Measurements from ENCODE around the gene MDN1. TPM values are rescaled to one million over a fixed set of nuclear protein-coding genes. Genes with fewer than 3 reads are reported as not detected.

The MDN1 gene
- total and polyA plus RNA-seq, 2 donors (not counting 1 experiment from before 2014, with no cell fraction given): 16.5 to 59.5 TPM

DNA sequence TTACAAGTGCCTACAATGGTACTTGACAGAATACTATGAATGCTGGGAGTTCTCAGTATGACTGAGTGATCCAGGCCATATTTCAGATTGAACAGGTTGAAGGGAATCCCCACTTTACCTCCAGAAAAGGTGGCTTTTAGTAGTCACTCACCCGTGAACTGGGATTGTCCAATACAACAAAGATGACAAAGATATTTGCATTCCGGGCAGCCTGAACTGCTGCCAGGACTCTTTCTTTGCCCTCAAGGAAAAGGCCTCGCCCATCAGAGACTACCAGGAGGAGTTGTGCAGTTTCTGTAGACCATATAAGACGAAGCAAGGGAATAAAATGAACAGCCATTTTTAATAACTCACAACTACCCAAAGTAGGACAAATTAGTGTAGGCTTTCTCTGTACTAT, 174.7 kb downstream of the MDN1 start:
- Mint-ChIP-seq H3K27me3 (no peaks in the 10 kb centered on the region), H3K4me3 (no peak overlapping the region), H3K9me3 (ENCODE audit: insufficient read depth) (no peaks in the 10 kb centered on the region), H3K27ac (no peak overlapping the region), H3K4me1 (peaks cover 3% of the 10 kb centered on the region)
- intact Hi-C loops (cut with micrococcal nuclease): no loop called here
- Histone ChIP-seq H2AFZ (ENCODE audit: insufficient read depth, low read depth, low read length, poor library complexity, severe bottlenecking) (no peak overlapping the region), H3K36me3 (replicated peaks in 1 of 2; ENCODE audit: control extremely low read depth in 1 of 2, control insufficient read depth in 1 of 2, extremely low read depth in 1 of 2, insufficient read depth in 2 of 2, low read length in 1 of 2) (peaks cover 13 to 46% of the 10 kb centered on the region in 2 experiments), H4K20me1 (ENCODE audit: control insufficient read depth, insufficient read depth, low read length, poor library complexity, severe bottlenecking) (no peaks in the 10 kb centered on the region), H3K4me2 (replicated peaks; ENCODE audit: low read depth, low read length, poor library complexity, severe bottlenecking) (no peak overlapping the region), H3K9ac (ENCODE audit: low read length) (no peak overlapping the region), H3K79me2 (ENCODE audit: control insufficient read depth, insufficient read depth, low read length) (peaks cover under 1% of the 10 kb centered on the region), H3K27me3 (replicated peaks in 1 of 4; ENCODE audit: control extremely low read depth in 1 of 4, control insufficient read depth in 3 of 4, insufficient read depth in 4 of 4, low read length in 3 of 4) (no peaks in the 10 kb centered on the region), H3K27ac (ENCODE audit: low read length in 2 of 2) (no peak overlapping the region), H3K4me1 (ENCODE audit: control insufficient read depth in 2 of 2, insufficient read depth in 2 of 2, low read length in 2 of 2) (no peaks in the 10 kb centered on the region), H3K4me3 (ENCODE audit: control extremely low read depth in 1 of 5, extremely low read depth in 1 of 5, insufficient read depth in 1 of 5, low read depth in 2 of 5, low read length in 4 of 5) (no peak overlapping the region), H3K9me3 (ENCODE audit: control extremely low read depth in 1 of 3, control insufficient read depth in 2 of 3, insufficient read depth in 1 of 3, low read length in 2 of 3) (no peaks in the 10 kb centered on the region)
- ChIA-PET POLR2A (no interaction called here), CTCF (no interaction called here)
- no peak for TF ChIP-seq EZH2 (IDR thresholded peaks at IDR 0.05; ENCODE audit: borderline replicate concordance, insufficient read depth, low read depth, low read length, poor library complexity, severe bottlenecking)
- no peak for ATAC-seq (ENCODE audit: low read depth)
- WGBS (ENCODE audit: insufficient coverage): 93% methylated on average over 3 of the region's 4 CpGs
- DNase-seq: no peak

GRCh38 chr6:89643406-89643805, 176.2 kb downstream of the MDN1 start:
- Histone ChIP-seq H3K79me2 (ENCODE audit: control insufficient read depth, insufficient read depth, low read length) (peaks cover 14% of the 10 kb centered on the region), H3K4me2 (replicated peaks; ENCODE audit: low read depth, low read length, poor library complexity, severe bottlenecking) (no peak overlapping the region), H2AFZ (ENCODE audit: insufficient read depth, low read depth, low read length, poor library complexity, severe bottlenecking) (no peak overlapping the region), H3K27me3 (replicated peaks in 1 of 4; ENCODE audit: control extremely low read depth in 1 of 4, control insufficient read depth in 3 of 4, insufficient read depth in 4 of 4, low read length in 3 of 4) (no peaks in the 10 kb centered on the region), H4K20me1 (ENCODE audit: control insufficient read depth, insufficient read depth, low read length, poor library complexity, severe bottlenecking) (no peaks in the 10 kb centered on the region), H3K27ac (ENCODE audit: low read length in 2 of 2) (no peak overlapping the region), H3K4me1 (ENCODE audit: control insufficient read depth in 2 of 2, insufficient read depth in 2 of 2, low read length in 2 of 2) (peaks cover 8% of the 10 kb centered on the region in 2 donors), H3K36me3 (replicated peaks in 1 of 2; ENCODE audit: control extremely low read depth in 1 of 2, control insufficient read depth in 1 of 2, extremely low read depth in 1 of 2, insufficient read depth in 2 of 2, low read length in 1 of 2) (peaks cover 13 to 41% of the 10 kb centered on the region in 2 experiments), H3K9me3 (ENCODE audit: control extremely low read depth in 1 of 3, control insufficient read depth in 2 of 3, insufficient read depth in 1 of 3, low read length in 2 of 3) (no peaks in the 10 kb centered on the region), H3K4me3 (ENCODE audit: control extremely low read depth in 1 of 5, extremely low read depth in 1 of 5, insufficient read depth in 1 of 5, low read depth in 2 of 5, low read length in 4 of 5) (no peak overlapping the region), H3K9ac (ENCODE audit: low read length) (no peak overlapping the region)
- TF ChIP-seq EZH2 (IDR thresholded peaks at IDR 0.05; ENCODE audit: borderline replicate concordance, insufficient read depth, low read depth, low read length, poor library complexity, severe bottlenecking): no peak
- TF ChIP-seq, protein P1, sequence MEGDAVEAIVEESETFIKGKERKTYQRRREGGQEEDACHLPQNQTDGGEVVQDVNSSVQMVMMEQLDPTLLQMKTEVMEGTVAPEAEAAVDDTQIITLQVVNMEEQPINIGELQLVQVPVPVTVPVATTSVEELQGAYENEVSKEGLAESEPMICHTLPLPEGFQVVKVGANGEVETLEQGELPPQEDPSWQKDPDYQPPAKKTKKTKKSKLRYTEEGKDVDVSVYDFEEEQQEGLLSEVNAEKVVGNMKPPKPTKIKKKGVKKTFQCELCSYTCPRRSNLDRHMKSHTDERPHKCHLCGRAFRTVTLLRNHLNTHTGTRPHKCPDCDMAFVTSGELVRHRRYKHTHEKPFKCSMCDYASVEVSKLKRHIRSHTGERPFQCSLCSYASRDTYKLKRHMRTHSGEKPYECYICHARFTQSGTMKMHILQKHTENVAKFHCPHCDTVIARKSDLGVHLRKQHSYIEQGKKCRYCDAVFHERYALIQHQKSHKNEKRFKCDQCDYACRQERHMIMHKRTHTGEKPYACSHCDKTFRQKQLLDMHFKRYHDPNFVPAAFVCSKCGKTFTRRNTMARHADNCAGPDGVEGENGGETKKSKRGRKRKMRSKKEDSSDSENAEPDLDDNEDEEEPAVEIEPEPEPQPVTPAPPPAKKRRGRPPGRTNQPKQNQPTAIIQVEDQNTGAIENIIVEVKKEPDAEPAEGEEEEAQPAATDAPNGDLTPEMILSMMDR (IDR thresholded peaks at IDR 0.05): no peak
- 83% methylated on average over 2 of the region's 3 CpGs for WGBS (ENCODE audit: insufficient coverage)
- intact Hi-C loops (cut with micrococcal nuclease): no loop called here
- POLR2A ChIA-PET: no interaction called here
- H3K4me1 Mint-ChIP-seq: peaks cover 13% of the 10 kb centered on the region
- DNase-seq: no peak
- no peak for ATAC-seq (ENCODE audit: low read depth)
- H3K9me3 Mint-ChIP-seq (ENCODE audit: insufficient read depth): no peaks in the 10 kb centered on the region
- CTCF ChIA-PET: no interaction called here
- no peaks in the 10 kb centered on the region for H3K27me3 Mint-ChIP-seq
- no peak overlapping the region for H3K27ac Mint-ChIP-seq
- H3K4me3 Mint-ChIP-seq: no peak overlapping the region
